Esophagus squamous epithelium (tissue), 4 donors: Measurements from ENCODE around the gene CISD3.

Experiments
- CTCF ChIP-seq, 6 experiments: fragments of 450-650 bp in 4 of 6; fragments of 200-600 bp in 2 of 6; sonication (generic) in 2 of 6; IDR thresholded peaks; one replicate each; pipeline ENCODE4 v1.5.1; 2016 to 2019; ENCODE audit warnings: antibody characterized with exemption in 6 of 6, mild to moderate bottlenecking in 4 of 6, moderate library complexity in 4 of 6
- POLR2A ChIP-seq, 4 donors: fragments of 450-650 bp; IDR thresholded peaks; one replicate each; pipeline ENCODE4 v1.6.1; 2017; ENCODE audit warnings: antibody characterized with exemption in 4 of 4, mild to moderate bottlenecking in 4 of 4, moderate library complexity in 3 of 4

DNA sequence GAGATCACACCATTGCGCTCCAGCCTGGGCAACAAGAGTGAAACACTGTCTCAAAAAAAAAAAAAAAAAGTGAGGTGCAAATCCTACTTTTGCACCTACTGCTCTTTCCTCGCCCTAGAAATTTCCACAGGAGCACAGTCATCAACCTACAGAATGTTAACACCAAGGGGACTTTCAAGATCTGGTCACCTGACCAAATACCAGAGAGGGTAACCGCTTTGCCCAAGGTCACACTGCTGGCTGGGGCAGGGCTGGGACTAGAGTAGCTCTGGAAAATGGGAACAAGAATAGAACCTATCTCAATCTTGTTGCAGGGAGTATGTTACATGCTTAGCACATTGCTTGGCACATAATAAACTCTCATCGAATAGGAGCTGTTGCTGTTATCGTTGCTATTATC, 31.4 kb upstream of the CISD3 start:
- no peak for TF ChIP-seq CTCF (IDR thresholded peaks at IDR 0.05)
- no peak for TF ChIP-seq POLR2A (IDR thresholded peaks at IDR 0.05)
